ENCODE results near the gene HOXA1.

HOXA1 gene

GRCh38 chr7:27131390-27131819, 35.6 kb upstream of the HOXA1 start:
- DNase-seq, result no peak
- Histone ChIP-seq H3K9me3 (ENCODE audit: control insufficient read depth, low read length) (no peaks in the 10 kb centered on the region), H3K27ac (ENCODE audit: insufficient read depth, low read length, poor library complexity, severe bottlenecking) (no peak overlapping the region), H3K4me3 (ENCODE audit: insufficient read depth, low read depth, low read length, poor library complexity, severe bottlenecking) (peak overlapping the region; percentile 55), H3K36me3 (ENCODE audit: control insufficient read depth, insufficient read depth, low read length) (no peaks in the 10 kb centered on the region), H3K4me1 (ENCODE audit: control insufficient read depth, insufficient read depth, low read length, poor library complexity, severe bottlenecking) (no peaks in the 10 kb centered on the region), H3K27me3 (replicated peaks; ENCODE audit: control insufficient read depth, insufficient read depth, low read length, poor library complexity, severe bottlenecking) (peaks cover 6% of the 10 kb centered on the region)

- no peaks in the 10 kb centered on the region for H3K36me3 ChIP-seq (ENCODE audit: control insufficient read depth, insufficient read depth, low read length)
- H3K9me3 ChIP-seq (ENCODE audit: control insufficient read depth, low read length), result no peaks in the 10 kb centered on the region
- no peaks in the 10 kb centered on the region for H3K4me1 ChIP-seq (ENCODE audit: control insufficient read depth, insufficient read depth, low read length, poor library complexity, severe bottlenecking)
- DNase-seq, result peak; percentile 18 to 64 (median 42)
- peak within 1 kb of the TSS; percentile 55 for H3K4me3 ChIP-seq (ENCODE audit: insufficient read depth, low read depth, low read length, poor library complexity, severe bottlenecking)
- H3K27ac ChIP-seq (ENCODE audit: insufficient read depth, low read length, poor library complexity, severe bottlenecking), result no peak within 1 kb of the TSS
- H3K27me3 ChIP-seq (replicated peaks; ENCODE audit: control insufficient read depth, insufficient read depth, low read length, poor library complexity, severe bottlenecking), result peaks cover 6% of the 10 kb centered on the region
Observed at GRCh38 chr7:27130540-27131389, 35.0 kb upstream of the HOXA1 start, which contains the start of gene HOXA4. HOXA4 (minus strand) TSS chr7:27130757; CDS start chr7:27130733, 24 bp downstream.

- H3K27me3 ChIP-seq (replicated peaks; ENCODE audit: control insufficient read depth, insufficient read depth, low read length, poor library complexity, severe bottlenecking), result peaks cover 6% of the 10 kb centered on the region
- H3K4me3 ChIP-seq (ENCODE audit: insufficient read depth, low read depth, low read length, poor library complexity, severe bottlenecking), result no peak overlapping the region
- H3K4me1 ChIP-seq (ENCODE audit: control insufficient read depth, insufficient read depth, low read length, poor library complexity, severe bottlenecking), result no peaks in the 10 kb centered on the region
Observed at GRCh38 chr7:27129729-27130539, 34.1 kb upstream of the HOXA1 start.

GRCh38 chr7:27128776-27129728, 33.3 kb upstream of the HOXA1 start:
- Histone ChIP-seq H3K4me3 (ENCODE audit: insufficient read depth, low read depth, low read length, poor library complexity, severe bottlenecking) (no peak overlapping the region), H3K27me3 (replicated peaks; ENCODE audit: control insufficient read depth, insufficient read depth, low read length, poor library complexity, severe bottlenecking) (peaks cover 6% of the 10 kb centered on the region), H3K9me3 (ENCODE audit: control insufficient read depth, low read length) (no peaks in the 10 kb centered on the region), H3K27ac (ENCODE audit: insufficient read depth, low read length, poor library complexity, severe bottlenecking) (no peak overlapping the region), H3K36me3 (ENCODE audit: control insufficient read depth, insufficient read depth, low read length) (no peaks in the 10 kb centered on the region), H3K4me1 (ENCODE audit: control insufficient read depth, insufficient read depth, low read length, poor library complexity, severe bottlenecking) (no peaks in the 10 kb centered on the region)
- no peak for DNase-seq

More at GRCh38 chr7:27129729-27130539, 34.1 kb upstream of the HOXA1 start:
- H3K9me3 ChIP-seq (ENCODE audit: control insufficient read depth, low read length), result no peaks in the 10 kb centered on the region
- DNase-seq, result no peak
- H3K27ac ChIP-seq (ENCODE audit: insufficient read depth, low read length, poor library complexity, severe bottlenecking), result no peak overlapping the region
- H3K36me3 ChIP-seq (ENCODE audit: control insufficient read depth, insufficient read depth, low read length), result no peaks in the 10 kb centered on the region

GRCh38 chr7:27128034-27128433, 32.2 kb upstream of the HOXA1 start:
- Histone ChIP-seq H3K4me1 (ENCODE audit: control insufficient read depth, insufficient read depth, low read length, poor library complexity, severe bottlenecking) (no peaks in the 10 kb centered on the region), H3K36me3 (ENCODE audit: control insufficient read depth, insufficient read depth, low read length) (no peaks in the 10 kb centered on the region), H3K27ac (ENCODE audit: insufficient read depth, low read length, poor library complexity, severe bottlenecking) (no peak overlapping the region), H3K4me3 (ENCODE audit: insufficient read depth, low read depth, low read length, poor library complexity, severe bottlenecking) (no peak overlapping the region), H3K9me3 (ENCODE audit: control insufficient read depth, low read length) (no peaks in the 10 kb centered on the region), H3K27me3 (replicated peaks; ENCODE audit: control insufficient read depth, insufficient read depth, low read length, poor library complexity, severe bottlenecking) (peaks cover 6% of the 10 kb centered on the region)
- DNase-seq, result no peak

GRCh38 chr7:27126596-27127327, 31.0 kb upstream of the HOXA1 start:
- no peaks in the 10 kb centered on the region for H3K9me3 ChIP-seq (ENCODE audit: control insufficient read depth, low read length)
- H3K4me1 ChIP-seq (ENCODE audit: control insufficient read depth, insufficient read depth, low read length, poor library complexity, severe bottlenecking), result no peaks in the 10 kb centered on the region
- peaks cover 6% of the 10 kb centered on the region for H3K27me3 ChIP-seq (replicated peaks; ENCODE audit: control insufficient read depth, insufficient read depth, low read length, poor library complexity, severe bottlenecking)
- H3K36me3 ChIP-seq (ENCODE audit: control insufficient read depth, insufficient read depth, low read length), result no peaks in the 10 kb centered on the region
- no peak for DNase-seq
- no peak overlapping the region for H3K4me3 ChIP-seq (ENCODE audit: insufficient read depth, low read depth, low read length, poor library complexity, severe bottlenecking)
- no peak overlapping the region for H3K27ac ChIP-seq (ENCODE audit: insufficient read depth, low read length, poor library complexity, severe bottlenecking)

GRCh38 chr7:27125986-27126394, 30.2 kb upstream of the HOXA1 start:
- H3K27ac ChIP-seq (ENCODE audit: insufficient read depth, low read length, poor library complexity, severe bottlenecking), result no peak overlapping the region
- H3K27me3 ChIP-seq (replicated peaks; ENCODE audit: control insufficient read depth, insufficient read depth, low read length, poor library complexity, severe bottlenecking), result peaks cover 6% of the 10 kb centered on the region
- DNase-seq, result no peak

GRCh38 chr7:27124902-27125689, 29.3 kb upstream of the HOXA1 start:
- Histone ChIP-seq H3K36me3 (ENCODE audit: control insufficient read depth, insufficient read depth, low read length) (no peaks in the 10 kb centered on the region), H3K4me3 (ENCODE audit: insufficient read depth, low read depth, low read length, poor library complexity, severe bottlenecking) (no peak overlapping the region), H3K4me1 (ENCODE audit: control insufficient read depth, insufficient read depth, low read length, poor library complexity, severe bottlenecking) (no peaks in the 10 kb centered on the region), H3K9me3 (ENCODE audit: control insufficient read depth, low read length) (no peaks in the 10 kb centered on the region), H3K27ac (ENCODE audit: insufficient read depth, low read length, poor library complexity, severe bottlenecking) (no peak overlapping the region), H3K27me3 (replicated peaks; ENCODE audit: control insufficient read depth, insufficient read depth, low read length, poor library complexity, severe bottlenecking) (peaks cover 6% of the 10 kb centered on the region)
- no peak for DNase-seq

More at GRCh38 chr7:27125986-27126394, 30.2 kb upstream of the HOXA1 start:
- Histone ChIP-seq H3K4me1 (ENCODE audit: control insufficient read depth, insufficient read depth, low read length, poor library complexity, severe bottlenecking) (no peaks in the 10 kb centered on the region), H3K9me3 (ENCODE audit: control insufficient read depth, low read length) (no peaks in the 10 kb centered on the region), H3K36me3 (ENCODE audit: control insufficient read depth, insufficient read depth, low read length) (no peaks in the 10 kb centered on the region), H3K4me3 (ENCODE audit: insufficient read depth, low read depth, low read length, poor library complexity, severe bottlenecking) (no peak overlapping the region)

Measured in effector memory CD4-positive, alpha-beta T cell (primary cell).